HG03039 (cell line): ENCODE results near the gene METTL6.
"Not testable (repeated sequence)": the region's sequence is repeated elsewhere in the genome, so short reads cannot be mapped to it uniquely, and the experiment has no call there.

Experiments
- ATAC-seq: cut with Tn5 transposase; IDR thresholded peaks from one replicate; pipeline ENCODE4 v1.9.1; 2021; ENCODE audit warnings: mild to moderate bottlenecking, moderate library complexity; ENCODE audit not compliant: unreplicated experiment

The METTL6 gene, protein sequence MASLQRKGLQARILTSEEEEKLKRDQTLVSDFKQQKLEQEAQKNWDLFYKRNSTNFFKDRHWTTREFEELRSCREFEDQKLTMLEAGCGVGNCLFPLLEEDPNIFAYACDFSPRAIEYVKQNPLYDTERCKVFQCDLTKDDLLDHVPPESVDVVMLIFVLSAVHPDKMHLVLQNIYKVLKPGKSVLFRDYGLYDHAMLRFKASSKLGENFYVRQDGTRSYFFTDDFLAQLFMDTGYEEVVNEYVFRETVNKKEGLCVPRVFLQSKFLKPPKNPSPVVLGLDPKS

DNA sequence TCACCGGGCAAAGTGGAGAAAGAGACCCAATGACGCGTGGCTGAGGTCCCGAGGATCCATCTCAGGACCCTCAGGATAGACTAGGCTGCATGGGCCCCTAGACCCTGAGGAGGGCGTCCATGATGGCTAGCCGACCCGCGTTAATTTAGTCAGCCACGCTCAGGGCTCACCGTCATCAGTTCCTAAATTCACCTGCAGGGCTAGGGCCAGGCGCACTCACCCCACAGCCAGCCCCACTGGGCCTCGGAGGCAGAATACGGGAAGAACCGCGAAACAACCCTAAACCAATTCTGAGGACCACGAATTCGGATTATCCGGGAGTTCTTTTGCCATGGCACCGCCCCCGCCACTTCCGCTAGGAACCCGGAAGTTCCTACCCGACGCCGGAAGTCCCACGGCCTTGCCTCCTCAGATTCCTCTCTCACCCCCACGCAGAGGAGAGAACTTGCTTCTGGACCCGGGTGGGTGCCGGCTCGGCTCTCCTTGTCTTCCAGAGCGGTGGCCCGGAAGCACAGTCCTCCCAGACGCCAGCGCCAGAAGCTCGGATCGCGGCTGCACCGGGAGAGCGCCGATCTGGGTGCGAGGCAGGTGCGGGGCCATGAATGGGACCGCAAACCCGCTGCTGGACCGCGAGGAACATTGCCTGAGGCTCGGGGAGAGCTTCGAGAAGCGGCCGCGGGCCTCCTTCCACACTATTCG is at the start of gene METTL6, which contains the start of gene EAF1:
Gene METTL6, minus strand, starts transcription at position 363 of the 699 bp plus-strand sequence. CDS start 1,033 bp downstream, outside the sequence.
Gene EAF1, plus strand, starts transcription at position 417 of the 699 bp plus-strand sequence. Its CDS starts 182 bp downstream, at position 599.
- ATAC-seq: peak; percentile 86

DNA sequence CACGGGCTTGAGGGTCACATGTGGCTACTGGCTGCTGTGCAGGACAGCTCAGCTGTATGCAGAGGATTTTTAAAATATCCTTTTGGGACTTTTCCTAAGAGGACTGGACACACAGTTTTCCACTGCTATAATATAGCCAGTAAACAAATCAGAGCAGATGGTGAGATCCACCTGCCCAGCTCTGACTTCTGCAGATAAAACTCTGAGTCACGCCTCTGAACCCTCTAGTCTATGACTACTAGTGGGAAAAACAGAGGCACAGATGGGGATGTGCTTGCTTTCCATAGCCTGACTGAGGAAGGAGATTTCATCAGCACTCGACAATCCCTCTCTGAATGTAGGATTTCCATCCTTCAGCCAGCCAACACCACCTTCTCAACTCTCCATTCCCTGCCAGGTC is 49.0 kb upstream of the METTL6 start:
- no peak for ATAC-seq

DNA sequence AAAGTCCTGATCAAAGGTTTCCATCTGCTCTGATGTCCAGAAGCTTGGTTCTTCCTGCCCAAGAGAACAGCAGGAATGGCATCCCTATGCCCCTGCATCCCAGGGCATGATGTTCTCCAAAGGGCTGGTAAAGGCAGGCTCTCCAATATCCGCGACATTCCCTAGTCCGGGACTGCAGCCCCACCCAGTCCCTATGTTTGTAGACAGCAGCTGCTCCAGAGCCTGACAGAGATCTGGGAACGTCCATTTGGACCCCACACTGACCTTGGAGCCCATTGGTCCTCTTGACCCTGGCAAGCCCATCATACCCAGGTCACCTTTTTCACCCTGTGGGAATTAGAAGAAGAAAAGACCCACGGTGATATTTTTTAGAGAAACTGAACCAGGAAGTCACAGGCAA is 47.8 kb upstream of the METTL6 start:
- no peak for ATAC-seq

DNA sequence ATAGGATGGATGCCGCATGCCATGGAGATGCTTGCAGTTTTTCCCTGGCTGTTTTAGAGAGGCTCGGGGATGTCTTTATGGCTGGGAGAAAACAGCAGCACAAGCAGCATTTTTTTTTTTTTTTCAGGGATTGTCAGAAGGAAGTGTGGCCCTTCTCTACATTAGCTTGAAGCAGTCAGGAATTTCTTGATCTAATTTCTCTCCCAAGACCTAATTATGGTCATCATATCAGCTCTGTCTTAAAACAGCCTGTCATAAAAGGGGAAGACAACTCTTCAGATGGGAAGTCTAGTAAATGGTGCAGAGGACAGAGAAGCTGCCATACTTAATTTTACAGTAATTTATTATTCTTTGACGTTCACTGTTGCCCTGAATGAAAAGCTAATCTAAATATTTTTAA is 44.5 kb upstream of the METTL6 start:
- ATAC-seq: no peak

DNA sequence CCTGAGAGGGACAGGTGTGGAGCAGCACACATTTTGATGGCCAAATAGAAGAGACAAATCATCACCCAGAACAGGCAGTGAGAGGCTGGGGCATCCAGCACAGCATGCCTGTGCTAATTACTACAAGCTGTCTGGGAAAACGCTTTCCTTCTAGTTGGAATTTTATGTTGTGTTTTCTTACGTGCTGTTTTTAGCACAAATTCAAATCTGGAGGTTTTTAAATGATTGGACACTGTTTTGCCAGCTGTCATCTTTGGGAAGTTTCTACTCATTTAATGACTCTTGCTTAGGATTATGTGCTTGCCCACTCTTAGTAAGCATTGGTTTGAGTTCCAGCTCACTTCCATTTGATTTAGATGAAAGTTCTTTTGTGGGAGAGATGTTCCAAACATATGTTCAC is 43.5 kb upstream of the METTL6 start:
- no peak for ATAC-seq

DNA sequence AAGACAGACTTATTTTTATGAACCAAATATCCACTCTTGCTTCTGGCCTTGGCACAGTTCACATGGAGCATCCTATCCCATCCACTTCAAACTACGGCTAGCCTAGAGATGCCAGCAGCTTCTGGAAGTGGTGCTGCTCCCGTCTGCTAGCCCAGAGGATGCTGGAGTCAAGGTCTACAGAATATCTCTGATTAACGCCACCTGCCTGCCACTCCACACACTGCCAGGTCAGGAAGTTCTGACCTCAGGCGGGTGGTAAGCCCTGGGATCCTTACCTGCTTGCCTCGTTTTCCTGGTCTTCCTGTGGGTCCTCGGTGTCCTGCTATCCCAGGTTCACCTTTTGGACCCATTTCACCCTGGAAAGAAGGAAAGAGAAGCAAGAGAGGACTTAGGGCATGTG is 42.9 kb upstream of the METTL6 start:
- no peak for ATAC-seq

DNA sequence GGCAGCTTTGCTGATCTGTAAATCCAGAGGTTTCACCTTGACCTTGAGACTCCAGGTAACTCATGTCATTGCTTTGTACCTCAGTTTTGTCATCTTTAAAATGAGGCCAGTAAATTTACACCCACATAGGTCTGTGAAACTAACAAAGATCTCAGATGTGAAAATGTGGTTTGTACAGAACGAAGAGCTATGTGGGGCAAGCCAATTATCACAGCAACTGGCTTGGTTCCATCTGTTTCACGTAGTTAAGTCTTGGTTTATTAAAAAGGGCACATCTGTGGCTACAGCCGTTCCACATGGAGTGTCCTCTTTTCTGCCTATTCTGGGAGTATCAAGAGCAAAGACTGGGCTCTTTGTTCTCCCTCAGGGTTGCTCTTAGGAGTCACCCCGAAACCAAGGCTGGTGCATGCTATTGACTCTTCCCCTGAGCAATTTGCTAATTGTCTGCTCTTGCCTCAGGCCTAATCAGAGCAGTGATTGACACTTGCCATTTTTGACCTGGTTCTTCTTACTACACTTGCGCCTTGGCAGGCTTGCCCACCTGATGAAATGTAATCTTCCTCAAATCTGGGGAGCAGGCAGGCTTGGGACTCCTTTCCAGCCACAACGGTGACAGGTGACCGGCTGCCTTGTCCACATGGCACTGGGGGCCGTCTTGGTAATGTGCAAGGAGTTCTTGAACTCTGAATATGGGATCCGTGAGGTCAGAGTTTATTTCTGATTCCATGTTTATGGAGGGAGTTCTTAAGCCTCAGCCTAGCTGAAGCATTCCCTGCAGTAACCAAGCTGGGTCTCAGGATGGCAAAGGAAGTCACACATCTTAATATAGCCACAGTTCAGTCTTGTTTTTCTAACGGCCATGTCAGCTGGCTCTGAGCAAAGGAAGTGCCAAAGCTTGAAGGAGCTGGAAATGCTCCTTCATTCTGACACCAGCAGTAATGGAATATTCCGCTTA is 40.2 kb upstream of the METTL6 start:
- ATAC-seq: no peak

DNA sequence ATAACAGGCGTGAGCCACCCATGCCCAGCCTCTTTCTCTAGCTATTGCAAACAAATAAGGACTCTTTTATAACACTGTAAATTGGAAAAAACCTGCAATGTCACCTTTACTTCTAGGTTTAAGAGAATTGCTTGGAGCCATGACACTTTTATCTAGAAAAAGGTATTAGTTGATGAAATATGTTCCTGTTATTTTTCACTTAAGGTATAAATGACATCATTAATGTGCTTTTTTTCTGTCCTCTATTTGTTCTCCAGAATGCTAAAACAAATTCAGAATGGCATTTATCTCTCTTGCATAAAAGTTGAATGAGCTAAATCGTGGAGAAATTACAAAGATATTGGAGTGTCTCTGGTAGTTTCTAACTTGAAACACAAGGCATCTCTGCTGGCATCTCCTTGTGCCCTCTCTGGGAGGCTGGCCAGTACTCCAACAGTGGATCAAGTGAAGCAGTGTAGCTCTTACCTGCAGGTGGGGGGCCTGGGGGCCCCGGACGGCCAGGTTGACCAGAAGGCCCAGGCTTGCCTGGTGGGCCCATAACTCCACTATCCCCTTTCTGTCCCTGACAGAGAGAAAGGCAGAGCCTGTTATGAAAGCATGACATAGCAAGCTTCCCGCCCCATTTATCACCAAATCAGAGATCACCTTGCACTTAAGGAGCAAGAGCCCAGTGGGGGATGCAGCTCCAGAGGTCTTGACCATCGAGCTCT is 38.7 kb upstream of the METTL6 start:
- ATAC-seq: no peak

DNA sequence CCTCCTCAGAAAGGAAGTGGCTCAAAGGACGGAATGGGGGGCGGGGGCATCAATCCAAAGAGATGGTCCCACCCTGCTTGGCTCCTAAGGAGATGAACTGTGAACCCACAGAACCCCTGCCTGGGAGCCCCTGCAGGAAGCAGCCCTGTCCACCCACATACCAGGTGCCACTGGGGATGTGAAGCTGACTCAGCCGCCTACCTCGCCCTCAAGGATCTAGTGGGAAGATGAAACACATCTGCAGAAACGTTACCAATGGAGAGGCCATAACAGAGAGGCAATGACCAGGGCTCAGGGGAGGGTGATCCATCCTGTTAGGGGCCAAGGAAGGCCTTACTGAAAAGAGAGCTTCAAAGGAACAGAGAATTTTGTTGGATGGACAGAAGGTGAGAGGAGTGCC is 35.1 kb upstream of the METTL6 start:
- no peak for ATAC-seq

DNA sequence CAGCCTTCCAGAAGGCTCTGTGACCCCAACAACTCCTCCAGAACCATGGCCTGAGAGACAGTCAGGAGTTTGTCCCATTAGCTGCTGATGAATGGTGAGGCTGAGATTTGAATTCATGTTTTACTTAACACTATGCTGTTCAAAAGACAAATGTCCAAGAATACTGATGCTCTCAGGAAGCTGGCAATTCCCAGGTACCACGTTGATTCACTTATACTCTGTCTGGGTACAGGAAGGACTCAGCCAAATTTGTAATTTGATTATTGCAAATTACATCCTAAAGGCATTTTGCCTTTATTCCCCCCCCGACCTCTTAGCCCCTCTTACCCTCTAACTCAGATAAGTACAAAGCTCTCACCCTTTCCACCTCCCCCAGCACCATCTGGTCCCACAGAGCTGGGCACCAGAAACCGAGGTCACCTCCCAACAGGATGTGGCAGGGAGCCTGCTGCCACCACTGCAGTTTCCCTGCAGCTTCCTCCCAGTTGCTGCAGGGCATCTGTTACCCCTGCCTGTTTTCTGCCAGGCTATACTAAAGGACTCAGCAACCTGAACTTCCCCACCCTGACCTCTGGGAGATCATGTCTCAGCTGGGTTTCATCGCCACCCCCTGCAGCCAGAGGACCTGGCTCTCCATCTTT is 33.7 kb upstream of the METTL6 start:
- no peak for ATAC-seq

DNA sequence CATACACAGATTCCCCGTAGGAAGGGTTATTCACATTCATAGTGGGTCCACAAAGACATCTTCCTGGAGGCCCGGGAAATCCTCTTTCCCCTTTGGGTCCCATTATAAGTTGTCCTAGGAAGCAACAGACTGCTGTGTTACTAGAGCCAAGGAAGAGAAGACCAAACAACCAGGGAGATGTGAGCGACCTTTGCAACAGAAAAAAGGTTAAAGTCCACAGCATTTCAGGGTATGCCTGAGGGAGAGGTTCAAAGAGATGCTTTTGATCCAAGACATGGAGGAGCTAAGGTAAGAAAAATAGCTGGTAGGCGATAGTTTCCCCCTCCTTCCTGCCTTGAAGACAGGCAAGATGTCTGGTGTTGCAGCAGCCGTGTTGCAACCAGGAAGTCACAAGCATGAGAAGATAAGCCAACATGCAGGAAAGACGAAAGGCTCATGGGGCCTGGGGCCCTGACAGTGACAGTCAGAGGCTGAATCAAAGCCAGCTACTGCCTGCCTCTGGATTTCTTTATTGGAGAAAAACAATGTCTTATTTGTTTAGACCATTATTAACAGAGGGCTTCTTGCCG is 31.0 kb upstream of the METTL6 start:
- no peak for ATAC-seq

DNA sequence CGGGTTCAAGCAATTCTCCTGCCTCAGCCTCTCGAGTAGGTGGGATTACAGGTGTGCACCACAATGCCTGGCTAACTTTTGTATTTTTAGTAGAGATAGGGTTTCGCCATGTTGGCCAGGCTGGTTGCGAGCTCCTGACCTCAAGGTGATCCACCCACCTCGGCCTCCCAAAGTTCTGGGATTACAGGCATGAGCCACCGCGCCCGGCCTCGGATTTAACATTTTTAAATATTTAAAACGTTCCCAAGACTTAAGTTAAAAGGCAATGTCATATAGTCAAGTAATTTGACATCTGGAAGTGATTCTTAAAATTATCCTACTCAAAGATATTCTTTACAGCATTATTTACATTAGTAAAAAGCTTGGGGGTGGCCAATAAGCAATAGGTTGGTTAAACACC is 29.6 kb upstream of the METTL6 start:
- not testable (repeated sequence) for ATAC-seq

DNA sequence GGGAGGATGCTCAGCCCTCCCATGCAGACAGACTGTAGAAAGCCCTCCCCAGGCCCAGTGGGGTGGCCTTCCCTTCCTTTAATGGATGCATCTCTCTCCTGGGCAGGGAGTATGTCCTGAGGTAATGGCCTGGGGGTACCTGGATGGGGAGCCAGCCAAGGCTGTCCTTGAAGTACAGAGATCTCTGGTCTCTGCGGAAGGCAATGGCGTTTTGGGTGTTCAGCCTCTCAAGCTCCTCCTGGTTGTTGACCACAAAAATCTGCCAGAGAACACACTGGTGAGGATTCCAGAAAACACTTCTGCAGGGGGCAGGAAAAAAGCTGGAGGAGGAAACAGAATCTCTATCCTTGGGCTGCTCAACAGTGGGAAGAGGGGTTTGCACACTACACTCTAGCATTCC is 29.0 kb upstream of the METTL6 start:
- no peak for ATAC-seq

DNA sequence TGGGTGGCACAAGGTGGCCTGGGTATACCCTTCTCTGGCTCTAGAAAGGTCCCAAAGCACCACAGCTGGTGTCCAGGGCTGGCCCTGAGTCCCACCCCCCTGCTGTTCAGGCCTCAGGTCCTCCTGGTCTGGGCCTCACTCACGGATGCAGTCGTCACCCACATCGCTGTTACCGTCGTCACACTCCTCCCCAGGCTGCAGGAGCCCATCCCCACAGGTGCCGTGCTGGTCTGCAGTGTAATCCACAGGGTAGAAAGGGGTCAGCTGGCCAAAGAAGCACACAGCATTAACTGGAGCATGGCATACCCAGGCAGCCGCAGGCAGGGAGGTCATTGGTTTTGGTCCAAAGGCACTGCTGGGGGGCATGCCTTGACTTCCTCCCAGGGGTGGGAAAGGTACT is 28.4 kb upstream of the METTL6 start:
- ATAC-seq: no peak

DNA sequence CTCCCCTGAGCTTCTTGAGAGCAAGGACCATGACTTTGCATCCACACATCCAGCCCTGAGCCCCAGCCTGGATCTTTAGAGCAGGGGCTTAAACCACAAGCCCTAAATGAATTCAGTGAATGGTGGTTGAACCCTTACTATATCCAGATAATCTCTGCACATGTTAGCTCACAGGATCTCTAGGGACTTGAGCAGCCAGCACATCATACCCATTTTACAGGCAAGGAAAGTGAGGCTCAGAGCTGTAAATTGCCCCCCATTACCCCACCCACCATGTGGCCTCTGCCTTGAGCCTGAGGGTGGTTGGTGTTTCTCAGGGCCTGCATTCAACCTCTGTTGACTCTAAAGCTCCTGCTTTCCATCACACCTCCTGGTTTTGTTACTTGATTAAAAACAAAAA is 27.6 kb upstream of the METTL6 start:
- ATAC-seq: no peak

DNA sequence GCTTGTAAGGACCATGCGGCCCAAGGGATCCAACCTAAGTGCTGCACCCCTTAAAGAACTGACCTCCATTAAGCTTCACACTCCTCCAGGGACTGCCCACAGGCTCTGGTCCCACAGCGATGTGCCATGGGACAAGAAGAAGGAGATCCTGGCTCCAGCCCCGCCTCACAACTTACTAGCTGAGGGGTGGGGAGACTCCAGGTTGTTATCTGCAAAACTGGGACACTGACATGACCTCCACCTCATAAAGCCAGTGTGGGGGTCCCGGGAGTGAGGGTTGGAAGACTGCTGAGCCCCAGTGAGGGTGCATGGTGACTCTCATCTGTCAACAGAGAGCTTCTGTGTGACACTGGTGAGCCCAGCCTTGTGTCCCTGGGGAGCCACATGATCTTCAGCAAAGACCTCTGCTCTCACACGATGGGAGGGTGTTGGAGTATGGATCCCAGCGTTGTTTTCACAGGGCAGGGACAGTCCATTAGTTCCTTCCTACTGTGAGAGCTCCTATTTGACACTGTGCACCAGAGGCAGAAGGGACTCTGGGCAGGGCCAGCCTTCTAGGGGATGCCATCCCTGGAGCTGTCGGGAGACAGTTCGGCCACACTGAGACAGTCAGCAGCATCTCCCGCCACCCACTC is 26.8 kb upstream of the METTL6 start:
- no peak for ATAC-seq

DNA sequence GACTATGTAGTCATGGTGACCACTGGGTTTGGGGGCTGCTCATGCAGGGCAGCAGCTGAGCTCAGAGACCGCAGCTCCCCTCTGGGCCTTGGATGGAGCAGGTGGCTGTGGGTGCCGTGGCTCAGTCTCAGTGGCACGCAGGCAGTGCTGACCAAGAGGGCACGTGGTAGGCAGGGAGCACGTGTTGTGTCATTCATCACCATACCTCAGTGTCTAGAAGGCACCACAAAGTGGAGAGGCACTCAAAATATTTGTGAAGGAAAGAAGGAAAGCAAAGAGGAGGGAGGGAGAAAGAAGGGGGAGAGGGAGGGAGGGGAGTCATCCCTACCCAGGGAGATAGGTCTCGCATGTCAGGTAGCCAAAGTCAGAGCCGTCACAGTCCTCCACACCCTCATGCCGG is 26.2 kb upstream of the METTL6 start:
- no peak for ATAC-seq

DNA sequence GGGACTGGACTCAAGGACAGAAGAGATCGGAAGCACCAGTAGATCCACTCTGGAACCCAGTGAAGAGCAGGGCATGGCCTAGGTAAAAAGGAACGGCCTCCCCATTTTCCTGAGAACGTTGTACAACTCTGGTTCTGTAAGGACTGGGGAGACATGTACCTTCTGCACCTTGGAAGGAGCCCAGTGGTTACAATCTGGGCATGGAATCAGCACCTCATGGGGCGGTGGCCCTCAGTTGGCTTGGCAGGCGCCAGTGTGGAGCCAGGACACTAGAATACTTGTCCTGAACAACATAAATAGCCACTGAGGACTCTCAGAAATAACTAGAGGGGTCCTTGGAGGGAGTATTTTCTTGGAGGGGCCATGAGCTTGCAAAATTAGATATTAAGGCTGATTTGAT is 25.6 kb upstream of the METTL6 start:
- no peak for ATAC-seq

DNA sequence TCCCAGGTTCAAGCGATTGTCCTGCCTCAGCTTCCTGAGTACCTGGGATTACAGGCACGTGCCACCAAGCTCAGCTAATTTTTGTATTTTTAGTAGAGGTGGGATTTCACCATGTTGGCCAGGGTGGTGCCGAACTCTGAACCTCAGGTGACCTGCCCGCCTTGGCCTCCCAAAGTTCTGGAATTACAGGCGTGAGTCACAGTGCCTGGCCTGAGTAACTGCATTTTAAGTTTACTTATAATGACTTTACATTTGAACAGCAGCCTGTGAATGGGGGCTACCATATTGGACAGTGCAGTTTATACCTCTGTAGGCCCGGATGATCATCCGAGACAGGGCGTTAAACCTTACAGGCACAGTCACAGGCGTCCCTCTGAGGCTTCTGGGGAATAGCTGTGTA is 24.8 kb upstream of the METTL6 start:
- ATAC-seq: no peak
